GM19452 (cell line): ENCODE results near the gene KIFAP3.
"Not testable (repeated sequence)": the region's sequence is repeated elsewhere in the genome, so short reads cannot be mapped to it uniquely, and the experiment has no call there.

ENCODE experiments used
- ATAC-seq: cut with Tn5 transposase; IDR thresholded peaks from one replicate; pipeline ENCODE4 v1.9.1; 2021; ENCODE audit not compliant: unreplicated experiment

The KIFAP3 gene

GRCh38 chr1:169892176-169892926 is 182.1 kb downstream of the KIFAP3 start:
- ATAC-seq, result no peak

DNA sequence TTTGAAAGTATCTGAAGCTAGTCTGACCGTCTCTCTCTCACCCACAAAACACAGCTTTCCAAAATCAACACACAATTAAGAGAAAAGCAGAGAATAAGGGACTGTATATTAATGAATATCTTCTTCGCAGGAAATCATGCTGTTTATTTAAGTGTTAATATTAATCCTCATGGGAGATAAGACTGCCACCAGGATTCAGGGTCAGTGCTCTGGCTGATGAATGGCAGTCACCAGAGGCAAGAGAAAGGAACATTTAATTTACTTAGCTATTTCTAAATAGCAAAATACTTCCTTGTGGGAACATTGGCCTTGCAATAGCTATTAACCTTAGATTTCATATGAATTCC is 183.0 kb downstream of the KIFAP3 start:
- ATAC-seq, result no peak

DNA sequence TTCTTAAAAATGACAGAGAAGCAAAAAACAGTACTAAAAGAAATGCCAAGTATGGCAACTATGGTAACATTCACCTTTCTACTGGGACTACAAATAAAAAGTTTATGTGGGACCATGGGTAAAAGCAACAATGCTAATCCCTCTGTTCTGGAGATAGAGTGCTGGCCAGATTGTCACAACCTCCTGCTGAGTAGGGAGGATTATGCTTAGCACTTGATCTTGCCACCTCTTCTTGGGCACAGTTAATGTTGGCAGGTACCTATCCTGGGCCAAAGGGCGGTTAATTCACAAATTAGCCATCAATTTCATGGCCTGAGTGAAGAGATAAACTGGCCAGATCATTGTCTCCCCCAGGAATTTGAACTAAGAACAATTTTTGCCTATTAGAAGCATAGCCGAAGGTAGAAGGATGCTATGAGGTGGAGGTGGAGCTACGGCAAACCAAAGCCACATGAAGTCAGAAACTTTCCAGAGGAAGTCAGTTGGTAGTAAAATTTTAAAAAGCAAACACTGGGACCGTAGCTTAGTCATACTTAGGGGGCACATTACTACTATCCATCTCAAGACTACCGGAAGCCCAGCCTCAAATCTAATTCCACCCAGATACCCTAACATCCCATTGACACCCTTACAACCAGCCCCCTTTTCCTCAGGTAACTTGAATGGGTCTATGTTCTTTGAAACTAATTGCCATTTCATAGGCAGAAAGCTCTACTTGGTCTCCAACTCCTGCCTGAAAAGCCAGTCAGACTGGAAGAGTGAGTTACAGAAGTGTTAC is 183.5 kb downstream of the KIFAP3 start:
- ATAC-seq, result peak; percentile 24

GRCh38 chr1:169889871-169890270 is 184.6 kb downstream of the KIFAP3 start:
- no peak for ATAC-seq

- no peak for ATAC-seq
These were observed 187.6 kb downstream of the KIFAP3 start for GRCh38 chr1:169886931-169887330.

- no peak for ATAC-seq
These were observed 188.1 kb downstream of the KIFAP3 start for GRCh38 chr1:169886422-169886821.

GRCh38 chr1:169885207-169885606 is 189.3 kb downstream of the KIFAP3 start:
- ATAC-seq, result no peak

DNA sequence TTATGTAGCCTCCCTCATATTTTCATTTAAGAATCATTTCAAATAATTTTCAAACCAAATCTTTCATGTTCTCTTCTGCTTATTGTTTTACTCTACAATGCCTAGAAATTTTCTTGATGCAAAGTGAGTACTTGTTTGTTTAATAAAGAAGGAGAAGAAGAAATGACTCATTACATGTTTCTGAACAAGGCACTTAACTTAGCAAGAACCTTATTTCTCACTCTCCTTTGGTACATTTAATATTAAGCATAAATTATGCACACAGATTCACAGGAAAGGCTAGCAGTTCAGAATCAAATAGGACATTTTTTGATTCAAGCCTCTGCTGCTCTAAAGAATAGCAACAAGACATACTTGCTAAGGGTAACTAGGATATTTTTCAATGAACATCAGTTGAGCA is 189.9 kb downstream of the KIFAP3 start:
- ATAC-seq, result no peak

GRCh38 chr1:169882039-169882511 is 192.4 kb downstream of the KIFAP3 start:
- ATAC-seq, result no peak

DNA sequence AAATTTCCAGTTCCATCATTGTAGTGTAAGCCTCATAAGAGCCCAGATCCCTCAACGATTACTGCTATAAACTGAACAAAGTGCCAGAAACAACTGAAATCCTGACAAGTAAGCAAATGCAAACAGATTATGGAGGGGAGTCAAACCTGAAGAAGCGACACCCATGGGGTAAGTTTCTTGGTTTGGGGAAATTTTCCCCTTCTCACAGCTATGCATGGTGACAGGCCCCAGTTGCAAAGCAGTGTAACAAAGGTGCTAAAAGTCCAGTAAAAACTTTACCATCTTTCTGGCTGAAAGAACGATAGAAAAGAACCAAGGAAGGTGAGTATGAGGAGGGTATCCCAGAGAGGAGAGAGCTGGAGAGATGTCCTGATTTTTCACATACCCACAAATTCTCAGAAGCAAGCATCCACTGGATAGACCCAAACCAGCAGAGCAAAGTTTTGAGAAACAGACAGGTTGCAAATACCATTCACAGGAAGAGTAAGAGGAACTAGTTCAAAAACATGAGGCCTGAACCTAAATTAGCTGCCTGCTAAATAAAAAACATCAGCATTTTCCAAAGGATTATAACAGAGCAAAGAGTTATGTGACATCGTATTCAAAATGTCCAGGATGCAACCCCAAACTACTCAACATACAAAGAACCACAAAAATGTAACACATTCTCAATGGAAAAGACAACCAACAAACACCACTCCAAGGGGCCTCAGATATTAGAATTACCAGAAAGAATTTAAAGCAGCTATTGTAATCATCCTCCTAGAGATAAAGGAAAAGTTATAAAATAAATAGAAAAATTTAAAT is 195.3 kb downstream of the KIFAP3 start:
- ATAC-seq, result no peak

- ATAC-seq, result no peak
These were observed 196.0 kb downstream of the KIFAP3 start for GRCh38 chr1:169878498-169878897.

DNA sequence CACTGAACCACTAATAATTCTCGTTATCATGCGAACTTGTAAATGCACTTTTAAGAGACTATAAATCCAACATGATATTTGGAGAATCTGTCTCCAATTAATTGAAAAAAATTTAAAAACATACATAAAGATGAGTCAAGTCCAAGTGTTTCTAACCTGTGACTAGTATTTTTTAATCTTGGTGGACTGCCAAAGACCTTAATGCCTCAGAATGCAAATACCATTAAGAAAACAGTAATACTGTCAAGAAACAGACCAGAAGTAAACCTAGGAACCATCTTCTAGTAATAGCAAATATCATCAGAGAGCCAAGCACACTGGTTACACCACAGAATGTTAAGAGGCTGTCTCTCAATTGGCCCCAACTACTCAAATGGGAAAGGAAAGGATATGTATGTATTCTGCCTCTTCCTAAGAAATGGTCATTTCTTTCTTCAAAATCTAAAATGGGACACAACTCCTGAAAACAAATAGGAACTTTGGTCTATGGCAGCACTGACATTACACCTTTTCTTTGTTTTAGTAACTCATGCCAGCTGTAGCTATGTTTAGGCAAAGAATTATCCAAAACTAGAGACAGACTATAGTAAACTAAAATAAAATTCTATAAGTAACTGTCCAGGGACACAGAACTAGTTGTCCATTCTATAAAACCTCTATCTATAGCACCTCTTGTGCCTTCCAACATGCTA is 196.5 kb downstream of the KIFAP3 start:
- ATAC-seq, result no peak

- no peak for ATAC-seq
These were observed 200.3 kb downstream of the KIFAP3 start for GRCh38 chr1:169874229-169874628.

DNA sequence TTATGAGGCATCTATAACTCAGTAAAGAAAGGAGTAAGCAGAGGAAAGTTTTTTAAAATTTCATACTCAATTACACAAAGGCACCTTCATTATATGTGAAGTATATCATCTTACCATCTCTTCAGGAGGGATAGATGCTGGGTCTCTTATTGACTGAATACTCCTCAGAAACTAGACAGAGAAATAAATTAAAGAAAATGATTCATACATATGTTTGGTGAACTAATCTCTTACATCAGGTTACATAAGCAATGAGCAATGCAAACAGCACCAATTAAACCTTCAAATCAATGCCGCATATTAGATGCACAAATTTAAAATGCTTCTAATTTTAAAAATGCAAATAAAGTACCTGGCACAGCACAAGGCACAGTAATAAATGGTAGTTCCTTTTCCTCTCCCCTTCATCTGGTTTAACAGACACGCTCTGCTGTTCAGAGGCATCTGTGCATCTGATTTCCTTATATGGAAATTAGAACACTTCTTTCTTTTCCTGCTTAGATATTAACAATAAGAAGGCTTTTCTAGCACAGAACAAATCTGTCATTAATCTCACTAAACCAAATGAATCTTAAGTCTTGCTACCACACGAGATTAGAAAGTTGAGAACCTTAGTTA is 200.8 kb downstream of the KIFAP3 start:
- ATAC-seq, result no peak

DNA sequence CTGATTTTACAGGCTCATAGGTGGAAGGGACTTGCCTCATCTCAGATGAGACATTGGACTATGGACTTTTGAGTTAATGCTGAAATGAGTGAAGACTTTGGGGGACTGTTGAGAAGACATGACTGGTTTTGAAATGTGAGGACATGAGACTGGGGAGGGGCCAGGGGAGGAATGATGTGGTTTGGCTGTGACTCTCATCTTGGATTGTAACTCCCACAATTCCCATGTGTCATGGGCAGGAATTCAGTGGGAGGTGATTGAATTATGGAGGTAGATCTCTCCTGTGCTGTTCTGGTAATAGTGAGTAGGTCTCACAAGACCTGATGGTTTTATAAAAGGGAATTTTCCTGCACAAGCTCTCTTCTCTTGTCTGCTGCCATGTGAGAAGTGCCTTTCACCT is 201.6 kb downstream of the KIFAP3 start:
- no peak for ATAC-seq

GRCh38 chr1:169871988-169872387 is 202.5 kb downstream of the KIFAP3 start:
- not testable (repeated sequence) for ATAC-seq
